ENCODE measurements around the gene SORCS2. TPM values are rescaled to one million over a fixed set of nuclear protein-coding genes. Genes with fewer than 3 reads are reported as not detected.

Gene SORCS2
- polyA plus RNA-seq, 1 of the 3 experiments (the other 2 are of a cell fraction) = 1.6 TPM

DNA sequence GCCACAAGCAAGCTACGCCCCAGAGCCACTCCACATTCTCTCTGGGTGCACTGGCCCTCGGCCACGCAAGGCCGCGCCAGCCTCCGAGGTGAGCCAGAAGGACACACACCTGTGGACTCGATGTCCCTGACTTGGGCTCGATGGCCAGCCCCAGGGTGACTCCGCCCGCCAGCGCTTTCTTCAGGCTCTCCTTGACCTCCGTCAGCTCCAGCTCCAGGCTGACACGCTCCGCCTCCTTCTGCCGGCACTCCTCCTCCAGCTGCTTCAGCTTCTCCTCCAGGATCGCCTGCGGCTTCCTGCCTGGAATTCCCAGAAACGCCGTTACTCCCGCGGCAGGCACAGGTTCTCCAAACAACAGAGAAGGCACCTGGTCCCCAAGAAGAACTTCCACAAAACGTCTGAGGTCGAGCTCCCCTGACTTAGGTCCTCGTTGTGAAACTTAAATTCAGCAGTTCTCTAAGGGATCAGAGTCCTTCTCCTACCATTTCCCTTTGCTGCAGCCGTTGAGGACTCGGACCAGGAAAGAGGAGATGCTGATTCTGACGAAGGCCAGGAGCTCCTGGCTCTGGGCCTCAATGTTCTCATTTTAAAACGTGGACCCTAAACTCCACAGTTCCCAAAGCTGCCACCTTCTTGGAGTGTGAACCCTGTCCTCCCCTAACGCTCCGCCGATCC, 580.5 kb downstream of the SORCS2 start:
- Histone ChIP-seq H4K20me1 (ENCODE audit: insufficient read depth) (peaks cover 69% of the 10 kb centered on the region), H3K79me2 (ENCODE audit: insufficient read depth) (peaks cover 97% of the 10 kb centered on the region), H3K4me2 (no peak overlapping the region), H2AFZ (ENCODE audit: low read depth) (no peak overlapping the region), H3K27me3 (ENCODE audit: insufficient read depth) (no peaks in the 10 kb centered on the region), H3K27ac (ENCODE audit: low read depth in 2 of 2, low read length in 1 of 2) (no peak overlapping the region; a peak in 1 of 4 replicates), H3K9ac (no peak overlapping the region), H3K9me3 (no peaks in the 10 kb centered on the region), H3K4me3 (ENCODE audit: low read depth in 2 of 2, low read length in 1 of 2) (no peak overlapping the region), H3K4me1 (ENCODE audit: control insufficient read depth in 1 of 2, insufficient read depth in 2 of 2, low read depth in 1 of 2, low read length in 1 of 2) (peaks cover 0 to 19% of the 10 kb centered on the region in 2 experiments; a peak in 1 of 4 replicates), H3K36me3 (replicated peaks in 1 of 2; ENCODE audit: control insufficient read depth in 1 of 2, insufficient read depth in 2 of 2, low read length in 1 of 2) (peaks cover 89 to 94% of the 10 kb centered on the region in 2 experiments), H3F3A (replicated peaks; ENCODE audit: insufficient read depth) (peaks cover 38% of the 10 kb centered on the region), H3K9me2 (no peaks in the 10 kb centered on the region)
- POLR2A ChIA-PET = no interaction called here
- CTCF ChIA-PET = interaction anchor here (0.8 to 6.1 kb wide), 5 partner anchors 11 to 30 kb away, joined by 3 to 42 read pairs (median 5); no protein-coding TSS in a partner anchor
- 94% methylated on average over 22 of the region's 31 CpGs for WGBS (ENCODE audit: low lambda C conversion rate)
- no peak for DNase-seq
- TF ChIP-seq TCF12 (IDR thresholded peaks at IDR 0.05) = no peak
- TF ChIP-seq, protein P1, sequence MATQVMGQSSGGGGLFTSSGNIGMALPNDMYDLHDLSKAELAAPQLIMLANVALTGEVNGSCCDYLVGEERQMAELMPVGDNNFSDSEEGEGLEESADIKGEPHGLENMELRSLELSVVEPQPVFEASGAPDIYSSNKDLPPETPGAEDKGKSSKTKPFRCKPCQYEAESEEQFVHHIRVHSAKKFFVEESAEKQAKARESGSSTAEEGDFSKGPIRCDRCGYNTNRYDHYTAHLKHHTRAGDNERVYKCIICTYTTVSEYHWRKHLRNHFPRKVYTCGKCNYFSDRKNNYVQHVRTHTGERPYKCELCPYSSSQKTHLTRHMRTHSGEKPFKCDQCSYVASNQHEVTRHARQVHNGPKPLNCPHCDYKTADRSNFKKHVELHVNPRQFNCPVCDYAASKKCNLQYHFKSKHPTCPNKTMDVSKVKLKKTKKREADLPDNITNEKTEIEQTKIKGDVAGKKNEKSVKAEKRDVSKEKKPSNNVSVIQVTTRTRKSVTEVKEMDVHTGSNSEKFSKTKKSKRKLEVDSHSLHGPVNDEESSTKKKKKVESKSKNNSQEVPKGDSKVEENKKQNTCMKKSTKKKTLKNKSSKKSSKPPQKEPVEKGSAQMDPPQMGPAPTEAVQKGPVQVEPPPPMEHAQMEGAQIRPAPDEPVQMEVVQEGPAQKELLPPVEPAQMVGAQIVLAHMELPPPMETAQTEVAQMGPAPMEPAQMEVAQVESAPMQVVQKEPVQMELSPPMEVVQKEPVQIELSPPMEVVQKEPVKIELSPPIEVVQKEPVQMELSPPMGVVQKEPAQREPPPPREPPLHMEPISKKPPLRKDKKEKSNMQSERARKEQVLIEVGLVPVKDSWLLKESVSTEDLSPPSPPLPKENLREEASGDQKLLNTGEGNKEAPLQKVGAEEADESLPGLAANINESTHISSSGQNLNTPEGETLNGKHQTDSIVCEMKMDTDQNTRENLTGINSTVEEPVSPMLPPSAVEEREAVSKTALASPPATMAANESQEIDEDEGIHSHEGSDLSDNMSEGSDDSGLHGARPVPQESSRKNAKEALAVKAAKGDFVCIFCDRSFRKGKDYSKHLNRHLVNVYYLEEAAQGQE (IDR thresholded peaks at IDR 0.05; ENCODE audit: low read depth, low read length) = no peak
- TF ChIP-seq TEAD4 (IDR thresholded peaks at IDR 0.05; ENCODE audit: borderline replicate concordance, insufficient read depth) = no peak

DNA sequence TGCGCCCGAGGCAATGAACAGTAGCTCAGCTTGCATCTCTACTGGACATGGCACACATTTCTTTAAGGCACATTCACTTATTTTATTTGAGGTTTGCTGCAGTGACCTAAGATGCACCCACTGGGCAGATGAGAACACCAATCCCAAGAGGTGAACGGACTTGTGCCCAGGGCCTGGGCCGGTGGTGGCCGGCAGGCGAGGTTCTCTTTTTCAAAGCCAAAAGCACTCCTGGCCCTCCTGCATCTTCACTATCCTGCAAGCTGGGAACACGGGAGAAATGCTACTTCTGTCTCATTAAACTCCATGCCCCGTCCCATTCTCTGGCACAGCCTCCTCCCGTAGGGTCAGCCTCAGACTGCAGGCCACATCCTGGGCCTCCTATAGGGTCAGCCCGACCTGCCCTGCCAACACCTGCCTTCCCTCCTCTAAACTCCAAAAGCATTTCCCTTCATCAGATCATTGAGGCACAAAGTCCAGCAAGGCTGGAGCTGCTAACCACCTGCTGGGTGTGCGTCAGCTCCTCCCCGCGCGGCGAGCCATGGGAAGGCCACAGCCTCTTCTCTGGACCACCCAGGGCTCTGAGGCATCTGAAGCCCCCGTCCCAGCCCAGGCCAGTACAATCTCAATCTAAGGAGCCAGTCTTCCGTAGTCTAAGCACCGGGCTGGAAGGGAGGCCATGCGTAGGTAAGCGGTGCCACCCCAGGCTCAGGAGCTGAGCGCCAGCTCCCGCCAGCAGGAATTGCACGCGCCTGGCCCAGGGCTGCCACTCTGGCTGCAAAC, 581.3 kb downstream of the SORCS2 start:
- no peak overlapping the region for H3K9ac ChIP-seq
- H2AFZ ChIP-seq (ENCODE audit: low read depth) = no peak overlapping the region
- H3K9me2 ChIP-seq = no peaks in the 10 kb centered on the region
- H3K9me3 ChIP-seq = no peaks in the 10 kb centered on the region
- peaks cover 0 to 19% of the 10 kb centered on the region in 2 experiments; a peak in 1 of 4 replicates for H3K4me1 ChIP-seq (ENCODE audit: control insufficient read depth in 1 of 2, insufficient read depth in 2 of 2, low read depth in 1 of 2, low read length in 1 of 2)
- H3K4me3 ChIP-seq (ENCODE audit: low read depth in 2 of 2, low read length in 1 of 2) = no peak overlapping the region
- H4K20me1 ChIP-seq (ENCODE audit: insufficient read depth) = peaks cover 67% of the 10 kb centered on the region
- DNase-seq = no peak
- H3K27ac ChIP-seq (ENCODE audit: low read depth in 2 of 2, low read length in 1 of 2) = no peak overlapping the region; a peak in 1 of 4 replicates
- H3K4me2 ChIP-seq = no peak overlapping the region
- H3K79me2 ChIP-seq (ENCODE audit: insufficient read depth) = peaks cover 97% of the 10 kb centered on the region
- no peaks in the 10 kb centered on the region for H3K27me3 ChIP-seq (ENCODE audit: insufficient read depth)
- WGBS (ENCODE audit: low lambda C conversion rate) = 95% methylated on average over 19 of the region's 24 CpGs
- POLR2A ChIA-PET = no interaction called here
- peaks cover 34% of the 10 kb centered on the region for H3F3A ChIP-seq (replicated peaks; ENCODE audit: insufficient read depth)
- CTCF ChIA-PET = interaction anchor here (0.8 to 6.1 kb wide), 6 partner anchors 11 to 30 kb away, joined by 3 to 42 read pairs (median 4); no protein-coding TSS in a partner anchor
- H3K36me3 ChIP-seq (replicated peaks in 1 of 2; ENCODE audit: control insufficient read depth in 1 of 2, insufficient read depth in 2 of 2, low read length in 1 of 2) = peaks cover 89 to 94% of the 10 kb centered on the region in 2 experiments
- TF ChIP-seq NFIC (IDR thresholded peaks at IDR 0.05; ENCODE audit: borderline replicate concordance) (no peak), RXRA (IDR thresholded peaks at IDR 0.05; ENCODE audit: borderline replicate concordance, low read depth) (no peak), SMC3 (IDR thresholded peaks at IDR 0.05; ENCODE audit: low read depth, low read length) (no peak), NRF1 (IDR thresholded peaks at IDR 0.05; ENCODE audit: low read depth, low read length) (no peak), EZH2phosphoT487 (IDR thresholded peaks at IDR 0.05; ENCODE audit: borderline replicate concordance, low read depth) (no peak), FOSL2 (IDR thresholded peaks at IDR 0.05; ENCODE audit: borderline replicate concordance, low read depth) (no peak), EP300 (IDR thresholded peaks at IDR 0.05; ENCODE audit: borderline replicate concordance in 1 of 2, low read depth in 1 of 2, low read length in 1 of 2) (no peak)
- TF ChIP-seq, protein P2, sequence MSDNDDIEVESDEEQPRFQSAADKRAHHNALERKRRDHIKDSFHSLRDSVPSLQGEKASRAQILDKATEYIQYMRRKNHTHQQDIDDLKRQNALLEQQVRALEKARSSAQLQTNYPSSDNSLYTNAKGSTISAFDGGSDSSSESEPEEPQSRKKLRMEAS (IDR thresholded peaks at IDR 0.05; ENCODE audit: low read depth) = no peak
- TF ChIP-seq, protein P1 (IDR thresholded peaks at IDR 0.05; ENCODE audit: low read depth, low read length) = no peak
- TF ChIP-seq, protein P3, sequence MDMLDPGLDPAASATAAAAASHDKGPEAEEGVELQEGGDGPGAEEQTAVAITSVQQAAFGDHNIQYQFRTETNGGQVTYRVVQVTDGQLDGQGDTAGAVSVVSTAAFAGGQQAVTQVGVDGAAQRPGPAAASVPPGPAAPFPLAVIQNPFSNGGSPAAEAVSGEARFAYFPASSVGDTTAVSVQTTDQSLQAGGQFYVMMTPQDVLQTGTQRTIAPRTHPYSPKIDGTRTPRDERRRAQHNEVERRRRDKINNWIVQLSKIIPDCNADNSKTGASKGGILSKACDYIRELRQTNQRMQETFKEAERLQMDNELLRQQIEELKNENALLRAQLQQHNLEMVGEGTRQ (IDR thresholded peaks at IDR 0.05; ENCODE audit: borderline replicate concordance, low read depth, low read length) = no peak
- TF ChIP-seq, protein P4, sequence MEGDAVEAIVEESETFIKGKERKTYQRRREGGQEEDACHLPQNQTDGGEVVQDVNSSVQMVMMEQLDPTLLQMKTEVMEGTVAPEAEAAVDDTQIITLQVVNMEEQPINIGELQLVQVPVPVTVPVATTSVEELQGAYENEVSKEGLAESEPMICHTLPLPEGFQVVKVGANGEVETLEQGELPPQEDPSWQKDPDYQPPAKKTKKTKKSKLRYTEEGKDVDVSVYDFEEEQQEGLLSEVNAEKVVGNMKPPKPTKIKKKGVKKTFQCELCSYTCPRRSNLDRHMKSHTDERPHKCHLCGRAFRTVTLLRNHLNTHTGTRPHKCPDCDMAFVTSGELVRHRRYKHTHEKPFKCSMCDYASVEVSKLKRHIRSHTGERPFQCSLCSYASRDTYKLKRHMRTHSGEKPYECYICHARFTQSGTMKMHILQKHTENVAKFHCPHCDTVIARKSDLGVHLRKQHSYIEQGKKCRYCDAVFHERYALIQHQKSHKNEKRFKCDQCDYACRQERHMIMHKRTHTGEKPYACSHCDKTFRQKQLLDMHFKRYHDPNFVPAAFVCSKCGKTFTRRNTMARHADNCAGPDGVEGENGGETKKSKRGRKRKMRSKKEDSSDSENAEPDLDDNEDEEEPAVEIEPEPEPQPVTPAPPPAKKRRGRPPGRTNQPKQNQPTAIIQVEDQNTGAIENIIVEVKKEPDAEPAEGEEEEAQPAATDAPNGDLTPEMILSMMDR (IDR thresholded peaks at IDR 0.05) = no peak

Data from SK-N-SH (cell line).